GM12892 (cell line): ENCODE data around the gene WDR91.

ENCODE experiments used
- POLR2A ChIP-seq: IDR thresholded peaks from 2 replicates; pipeline ENCODE4 v1.6.1; 2011; ENCODE audit warnings: low read depth, low read length, control low read depth
- TAF1 ChIP-seq: IDR thresholded peaks from 2 replicates; pipeline ENCODE4 v1.6.1; 2011; ENCODE audit warnings: low read depth, mild to moderate bottlenecking, control low read depth, low read length, borderline replicate concordance

DNA sequence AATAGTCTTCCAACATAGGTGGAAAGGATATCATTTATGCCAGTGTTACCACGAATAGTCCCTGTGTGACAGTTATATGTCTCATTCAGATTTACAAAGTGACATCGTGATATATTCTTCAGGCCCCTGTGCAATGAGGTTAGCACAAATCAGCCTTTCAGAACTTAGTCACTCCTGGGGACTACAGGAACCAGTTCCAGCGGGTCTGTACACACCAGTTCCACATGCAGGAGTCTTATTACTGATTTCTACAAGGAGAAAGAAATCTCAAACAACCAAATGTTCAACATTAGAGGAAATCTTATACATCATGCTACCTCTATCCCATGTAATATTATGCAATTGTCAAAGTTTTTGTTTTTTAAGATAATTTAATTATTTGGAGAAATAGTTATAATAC is 4.4 kb upstream of the WDR91 start:
- TF ChIP-seq POLR2A (no peak), TAF1 (no peak)
